SK-N-SH (cell line): ENCODE results near the gene DDX52. TPM values are rescaled to one million over a fixed set of nuclear protein-coding genes. Genes with fewer than 3 reads are reported as not detected.

Experiments
- CTCF ChIA-PET: fragments of 300-600, 350-600 bp; formaldehyde crosslinking; extraction: SDS; loops from one replicate; lab custom pipeline; 2021; lab: Yijun Ruan, JAX
- POLR2A ChIA-PET: fragments of 350-600 bp; sonication (Branson Sonifier 250); formaldehyde crosslinking; extraction: SDS; loops from one replicate; lab custom pipeline; 2020; ENCODE audit warnings: antibody characterized with exemption, inconsistent platforms; lab: Yijun Ruan, JAX
- DNase-seq: peaks from one replicate; pipeline ENCODE4 v3.0.0; 2012
- H2AFZ ChIP-seq: fragments of 200-600 bp; sonication (generic); 2 replicates; pipeline ENCODE4 v1.8.1; 2016; ENCODE audit warnings: antibody characterized with exemption, mild to moderate bottlenecking, low read depth
- H3F3A ChIP-seq: fragments of 200-600 bp; sonication (generic); replicated peaks from 2 replicates; pipeline ENCODE3; 2016; ENCODE audit warnings: antibody characterized with exemption, mild to moderate bottlenecking; ENCODE audit not compliant: insufficient read depth
- H3K27ac ChIP-seq, 2 experiments: fragments of 200-500 bp in 1 of 2; fragments of 200-600 bp in 1 of 2; sonication (Bioruptor generic) in 1 of 2; sonication (generic), shearing (Covaris generic) in 1 of 2; 2 replicates each; pipeline versions ENCODE4 v1.5.1 to v1.6.1; 2014 to 2016; ENCODE audit warnings: low read depth in 2 of 2, inconsistent platforms in 1 of 2, low read length in 1 of 2, mild to moderate bottlenecking in 1 of 2, mixed read lengths in 1 of 2
- H3K27me3 ChIP-seq: fragments of 200-600 bp; sonication (generic), shearing (Covaris generic); 2 replicates; pipeline ENCODE4 v1.6.1; 2016; ENCODE audit warnings: mixed run types; ENCODE audit not compliant: insufficient read depth
- H3K36me3 ChIP-seq, 2 experiments: fragments of 200-500 bp in 1 of 2; fragments of 200-600 bp in 1 of 2; sonication (Bioruptor generic) in 1 of 2; sonication (generic) in 1 of 2; replicated peaks in 1 of 2; 2 replicates each; pipeline versions ENCODE3 to v1.5.1; 2014 to 2016; ENCODE audit warnings: low read length in 1 of 2, mild to moderate bottlenecking in 1 of 2; ENCODE audit not compliant: insufficient read depth in 2 of 2, control insufficient read depth in 1 of 2
- H3K4me1 ChIP-seq, 2 experiments: fragments of 200-500 bp in 1 of 2; fragments of 200-600 bp in 1 of 2; sonication (Bioruptor generic) in 1 of 2; sonication (generic), shearing (Covaris generic) in 1 of 2; 2 replicates each; pipeline versions ENCODE4 v1.5.1 to v1.6.1; 2014 to 2016; ENCODE audit warnings: low read depth in 1 of 2, low read length in 1 of 2, mixed run types in 1 of 2; ENCODE audit not compliant: insufficient read depth in 2 of 2, control insufficient read depth in 1 of 2
- H3K4me2 ChIP-seq: fragments of 200-600 bp; sonication (generic), shearing (Covaris generic); 2 replicates; pipeline ENCODE4 v1.6.1; 2017; ENCODE audit warnings: mixed run types
- H3K4me3 ChIP-seq, 2 experiments: fragments of 200-500 bp in 1 of 2; fragments of 200-600 bp in 1 of 2; sonication (Bioruptor generic) in 1 of 2; sonication (generic), shearing (Covaris generic) in 1 of 2; 2 replicates each; pipeline versions ENCODE4 v1.5.1 to v1.8.1; 2014 to 2016; ENCODE audit warnings: low read depth in 2 of 2, inconsistent platforms in 1 of 2, low read length in 1 of 2, mild to moderate bottlenecking in 1 of 2, mixed read lengths in 1 of 2, moderate library complexity in 1 of 2
- H3K79me2 ChIP-seq: fragments of 200-600 bp; sonication (generic); 2 replicates; pipeline ENCODE4 v1.8.1; 2017; ENCODE audit warnings: mild to moderate bottlenecking; ENCODE audit not compliant: insufficient read depth
- H3K9ac ChIP-seq: fragments of 200-600 bp; sonication (generic); 2 replicates; pipeline ENCODE4 v1.6.1; 2017; ENCODE audit warnings: mixed run types
- H3K9me2 ChIP-seq: fragments of 200-600 bp; sonication (generic); 2 replicates; pipeline ENCODE4 v1.6.1; 2017; ENCODE audit warnings: mixed run types
- H3K9me3 ChIP-seq: fragments of 200-600 bp; sonication (generic); 2 replicates; pipeline ENCODE4 v1.6.1; 2017; ENCODE audit warnings: mixed run types, mild to moderate bottlenecking, moderate library complexity
- H4K20me1 ChIP-seq: fragments of 200-600 bp; sonication (generic); 2 replicates; pipeline ENCODE4 v1.6.1; 2017; ENCODE audit warnings: mild to moderate bottlenecking, mixed run types; ENCODE audit not compliant: insufficient read depth
- CHD2 ChIP-seq: fragments of 150-350 bp; IDR thresholded peaks from 2 replicates; pipeline ENCODE4 v1.6.1; 2018; ENCODE audit warnings: low read length; ENCODE audit not compliant: partially characterized antibody
- CTCF ChIP-seq: fragments of 200-600 bp; sonication (generic); IDR thresholded peaks from 2 replicates; pipeline ENCODE4 v1.6.1; 2017; ENCODE audit warnings: antibody characterized with exemption, mild to moderate bottlenecking, moderate library complexity
- FOSL2 ChIP-seq: IDR thresholded peaks from 2 replicates; pipeline ENCODE4 v1.4.0; 2012; ENCODE audit warnings: low read depth, mild to moderate bottlenecking, moderate library complexity, borderline replicate concordance
- FOXM1 ChIP-seq: IDR thresholded peaks from 2 replicates; pipeline ENCODE4 v1.4.0; 2012; ENCODE audit warnings: low read depth, mild to moderate bottlenecking
- NRF1 ChIP-seq: IDR thresholded peaks from 2 replicates; pipeline ENCODE4 v1.6.1; 2012; ENCODE audit warnings: low read depth, mild to moderate bottlenecking, low read length
- PBX3 ChIP-seq: IDR thresholded peaks from 2 replicates; pipeline ENCODE4; 2012
- POLR2AphosphoS5 ChIP-seq: IDR thresholded peaks from 2 replicates; pipeline ENCODE4 v1.6.1; 2012; ENCODE audit warnings: low read depth, low read length
- RAD21 ChIP-seq: IDR thresholded peaks from 2 replicates; pipeline ENCODE4 v1.6.1; 2012; ENCODE audit warnings: mild to moderate bottlenecking, low read length
- SMC3 ChIP-seq: IDR thresholded peaks from 2 replicates; pipeline ENCODE4 v1.6.1; 2012; ENCODE audit warnings: low read depth, low read length, improper control_type of control experiment
- TCF12 ChIP-seq: IDR thresholded peaks from 2 replicates; pipeline ENCODE4 v1.4.0; 2012
- TEAD4 ChIP-seq: IDR thresholded peaks from 2 replicates; pipeline ENCODE4 v1.4.0; 2012; ENCODE audit warnings: mild to moderate bottlenecking, borderline replicate concordance; ENCODE audit not compliant: insufficient read depth
- USF1 ChIP-seq: IDR thresholded peaks from 2 replicates; pipeline ENCODE4 v1.4.0; 2012; ENCODE audit warnings: low read depth, borderline replicate concordance
- WGBS: methylation state at CpG from one replicate; pipeline ENCODE4 v1.1.6; 2017; ENCODE audit warnings: low lambda C conversion rate; 5-methylcytosine and 5-hydroxymethylcytosine counted together
- polyA plus RNA-seq, 3 experiments: library from polyadenylated mRNA; depleted of rRNA; stranded (reverse); fragments of >200 nt; gene quantifications; 2 replicates each; pipeline ENCODE4 v1.2.3, GENCODE V29; 2012
- TF ChIP-seq, protein P1 (sequence below): IDR thresholded peaks from 2 replicates; pipeline ENCODE4 v1.4.0; 2012; ENCODE audit warnings: low read depth
- TF ChIP-seq, protein P2 (sequence below): IDR thresholded peaks from 2 replicates; pipeline ENCODE4 v1.4.0; 2012; ENCODE audit warnings: low read depth, borderline replicate concordance
- TF ChIP-seq, protein P3 (sequence below): fragments of 150-350 bp; IDR thresholded peaks from 2 replicates; pipeline ENCODE4 v1.6.1; 2017; ENCODE audit warnings: antibody characterized with exemption, low read length, low read depth, borderline replicate concordance

The DDX52 gene
- polyA plus RNA-seq, 1 of the 3 experiments (the other 2 are of a cell fraction): 7.3 TPM

GRCh38 chr17:37608351-37609169 is 34.7 kb downstream of the DDX52 start:
- POLR2A ChIA-PET: interaction anchor here (0.9 kb wide), 1 partner anchor 35 kb away, joined by 6 read pairs; the partner anchor contains the start of gene DDX52
- WGBS: 3% methylated on average over 23 of the region's 26 CpGs
- H3F3A ChIP-seq: peaks cover 22% of the 10 kb centered on the region
- CTCF ChIA-PET: interaction anchor here (0.6 to 3.4 kb wide), 12 partner anchors 9 to 883 kb away, joined by 3 to 14 read pairs (median 6); no protein-coding TSS in a partner anchor
- peaks cover 55% of the 10 kb centered on the region for H3K79me2 ChIP-seq
- H3K27me3 ChIP-seq: no peaks in the 10 kb centered on the region
- H3K27ac ChIP-seq: peak overlapping the region; percentile 87 to 94
- H3K9me3 ChIP-seq: no peaks in the 10 kb centered on the region
- H2AFZ ChIP-seq: peak overlapping the region; percentile 69
- peak overlapping the region; percentile 74 for H3K4me2 ChIP-seq
- H3K4me3 ChIP-seq: peak overlapping the region; percentile 86 to 90
- H4K20me1 ChIP-seq: no peaks in the 10 kb centered on the region
- peak overlapping the region; percentile 93 for H3K9ac ChIP-seq
- peaks cover 0 to 10% of the 10 kb centered on the region in 2 experiments; a peak in 3 of 4 replicates for H3K4me1 ChIP-seq
- H3K9me2 ChIP-seq: no peaks in the 10 kb centered on the region
- DNase-seq: peak; percentile 79
- no peak for TF ChIP-seq TCF12
- TF ChIP-seq, protein P1, sequence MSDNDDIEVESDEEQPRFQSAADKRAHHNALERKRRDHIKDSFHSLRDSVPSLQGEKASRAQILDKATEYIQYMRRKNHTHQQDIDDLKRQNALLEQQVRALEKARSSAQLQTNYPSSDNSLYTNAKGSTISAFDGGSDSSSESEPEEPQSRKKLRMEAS: peak; percentile 21; the same call in 1 of the 2 replicates
- peaks cover 20 to 45% of the 10 kb centered on the region in 2 experiments for H3K36me3 ChIP-seq

- Histone ChIP-seq H4K20me1 (no peaks in the 10 kb centered on the region), H3K27ac (peak overlapping the region; percentile 87 to 94; a peak in 2 of 4 replicates), H3K27me3 (no peaks in the 10 kb centered on the region), H3K4me1 (peaks cover 0 to 10% of the 10 kb centered on the region in 2 experiments; a peak in 3 of 4 replicates), H3K4me3 (peak overlapping the region; percentile 86 to 90), H3K4me2 (peak overlapping the region; percentile 74), H3K36me3 (peaks cover 12 to 42% of the 10 kb centered on the region in 2 experiments), H3K9me2 (no peaks in the 10 kb centered on the region), H2AFZ (peak overlapping the region; percentile 69; the same call in 1 of the 2 replicates), H3K9me3 (no peaks in the 10 kb centered on the region), H3K9ac (peak overlapping the region; percentile 93), H3F3A (peaks cover 15% of the 10 kb centered on the region), H3K79me2 (peaks cover 63% of the 10 kb centered on the region)
- 85% methylated on average over 26 of the region's 26 CpGs for WGBS
- POLR2A ChIA-PET: no interaction called here
- CTCF ChIA-PET: interaction anchor here (3.4 kb wide), 1 partner anchor 80 kb away, joined by 14 read pairs; no protein-coding TSS in a partner anchor
- no peak for DNase-seq
- TF ChIP-seq PBX3: no peak
- no peak for TF ChIP-seq SMC3
- TF ChIP-seq, protein P2, sequence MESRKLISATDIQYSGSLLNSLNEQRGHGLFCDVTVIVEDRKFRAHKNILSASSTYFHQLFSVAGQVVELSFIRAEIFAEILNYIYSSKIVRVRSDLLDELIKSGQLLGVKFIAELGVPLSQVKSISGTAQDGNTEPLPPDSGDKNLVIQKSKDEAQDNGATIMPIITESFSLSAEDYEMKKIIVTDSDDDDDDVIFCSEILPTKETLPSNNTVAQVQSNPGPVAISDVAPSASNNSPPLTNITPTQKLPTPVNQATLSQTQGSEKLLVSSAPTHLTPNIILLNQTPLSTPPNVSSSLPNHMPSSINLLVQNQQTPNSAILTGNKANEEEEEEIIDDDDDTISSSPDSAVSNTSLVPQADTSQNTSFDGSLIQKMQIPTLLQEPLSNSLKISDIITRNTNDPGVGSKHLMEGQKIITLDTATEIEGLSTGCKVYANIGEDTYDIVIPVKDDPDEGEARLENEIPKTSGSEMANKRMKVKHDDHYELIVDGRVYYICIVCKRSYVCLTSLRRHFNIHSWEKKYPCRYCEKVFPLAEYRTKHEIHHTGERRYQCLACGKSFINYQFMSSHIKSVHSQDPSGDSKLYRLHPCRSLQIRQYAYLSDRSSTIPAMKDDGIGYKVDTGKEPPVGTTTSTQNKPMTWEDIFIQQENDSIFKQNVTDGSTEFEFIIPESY: no peak
- no peak for TF ChIP-seq CTCF
- TF ChIP-seq TEAD4: no peak
- TF ChIP-seq, protein P3, sequence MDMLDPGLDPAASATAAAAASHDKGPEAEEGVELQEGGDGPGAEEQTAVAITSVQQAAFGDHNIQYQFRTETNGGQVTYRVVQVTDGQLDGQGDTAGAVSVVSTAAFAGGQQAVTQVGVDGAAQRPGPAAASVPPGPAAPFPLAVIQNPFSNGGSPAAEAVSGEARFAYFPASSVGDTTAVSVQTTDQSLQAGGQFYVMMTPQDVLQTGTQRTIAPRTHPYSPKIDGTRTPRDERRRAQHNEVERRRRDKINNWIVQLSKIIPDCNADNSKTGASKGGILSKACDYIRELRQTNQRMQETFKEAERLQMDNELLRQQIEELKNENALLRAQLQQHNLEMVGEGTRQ: no peak
- TF ChIP-seq, protein P1: no peak
- TF ChIP-seq POLR2AphosphoS5: no peak
- TF ChIP-seq FOXM1: no peak
- TF ChIP-seq FOSL2: no peak
- TF ChIP-seq TCF12: no peak
- no peak for TF ChIP-seq RAD21
- TF ChIP-seq CHD2: no peak
- TF ChIP-seq USF1: no peak
- TF ChIP-seq NRF1: no peak
Observed at GRCh38 chr17:37607637-37608331, 35.5 kb downstream of the DDX52 start.
